GM18520 (cell line): ENCODE data around the gene EXOSC10.
"Not testable (repeated sequence)": the region's sequence is repeated elsewhere in the genome, so short reads cannot be mapped to it uniquely, and the experiment has no call there.

ENCODE experiments used
- ATAC-seq: cut with Tn5 transposase; IDR thresholded peaks from one replicate; pipeline ENCODE4 v1.9.1; 2021; ENCODE audit not compliant: unreplicated experiment

EXOSC10 gene

DNA sequence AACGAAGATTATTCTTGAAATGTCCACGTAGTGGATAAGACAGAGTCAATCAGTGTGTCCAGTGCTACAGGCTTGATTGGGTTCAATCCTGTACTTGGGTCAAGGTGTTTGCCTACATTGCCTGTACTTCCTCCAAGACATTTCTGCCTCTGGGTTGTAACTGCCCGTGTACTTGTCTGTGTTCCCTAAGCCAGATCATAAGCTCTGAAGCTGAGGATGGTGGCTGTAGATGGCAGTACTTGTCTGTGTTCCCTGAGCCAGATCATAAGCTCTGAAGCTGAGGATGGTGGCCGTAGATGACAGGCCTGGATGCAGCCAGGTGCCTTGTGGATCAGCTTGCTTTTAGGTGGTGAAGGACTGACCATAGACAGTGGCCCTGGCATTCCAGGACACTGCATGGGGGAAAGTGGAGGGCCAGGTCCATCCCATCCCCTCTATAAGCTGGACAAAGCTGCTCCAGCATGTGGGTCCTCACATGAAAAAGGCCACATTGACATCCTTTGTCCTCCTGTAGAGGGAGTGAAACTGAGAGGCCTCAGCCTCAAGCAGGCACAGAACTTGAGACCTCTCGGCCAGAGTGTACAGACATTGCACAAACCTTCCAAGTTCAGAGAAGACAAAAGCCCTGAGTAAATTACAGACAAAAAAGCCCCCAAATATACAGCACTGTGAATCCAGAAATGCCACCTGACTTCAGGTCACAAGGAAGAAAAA, 37.9 kb downstream of the EXOSC10 start:
- ATAC-seq: no peak

DNA sequence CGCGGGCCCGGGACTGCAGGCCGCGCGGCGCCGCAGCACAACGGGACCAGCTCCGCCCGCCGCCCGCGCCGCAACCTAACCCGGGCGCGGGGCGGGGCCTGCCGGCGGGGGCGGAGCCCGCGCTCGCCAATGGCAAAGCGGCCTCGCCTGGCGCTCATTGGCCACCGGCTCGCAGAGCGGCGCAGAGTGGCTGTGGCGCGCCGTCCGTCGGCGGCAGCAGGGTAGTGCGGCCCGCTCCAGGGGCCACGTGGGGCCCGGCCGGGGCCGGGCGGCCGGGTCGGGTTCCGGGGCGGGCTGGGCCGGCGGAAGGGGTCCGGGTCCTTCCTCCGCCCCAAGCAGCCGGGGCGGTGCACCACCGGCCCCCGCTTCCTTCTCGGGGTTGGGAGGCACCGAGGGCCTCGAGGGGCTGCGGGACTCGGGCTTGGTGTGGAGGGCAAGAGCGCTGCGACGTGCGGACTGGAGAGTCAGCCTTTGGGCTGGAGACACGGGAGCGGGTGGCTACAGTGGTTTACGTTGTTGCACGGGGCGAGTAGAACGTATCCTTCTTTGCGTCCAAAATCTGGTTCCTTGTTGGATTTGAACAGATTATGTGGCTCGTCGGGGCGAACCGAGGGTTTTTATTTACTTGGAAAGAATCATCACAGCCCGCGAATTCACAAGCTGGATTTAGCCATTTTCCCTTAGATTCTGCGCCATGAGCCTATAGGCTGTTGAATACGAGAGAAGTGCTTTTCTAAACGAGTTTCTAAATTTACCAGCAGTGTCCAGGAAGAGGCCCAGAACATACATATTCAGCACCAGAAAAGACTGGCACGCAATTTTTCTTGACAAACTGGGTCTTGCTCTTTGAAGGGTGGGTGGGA, 39.5 kb downstream of the EXOSC10 start, which contains the start of gene SRM:
Gene SRM (minus strand): TSS at position 51 of the 863 bp plus-strand sequence. CDS start 75 bp downstream, outside the sequence.
- peak; percentile 93 for ATAC-seq

DNA sequence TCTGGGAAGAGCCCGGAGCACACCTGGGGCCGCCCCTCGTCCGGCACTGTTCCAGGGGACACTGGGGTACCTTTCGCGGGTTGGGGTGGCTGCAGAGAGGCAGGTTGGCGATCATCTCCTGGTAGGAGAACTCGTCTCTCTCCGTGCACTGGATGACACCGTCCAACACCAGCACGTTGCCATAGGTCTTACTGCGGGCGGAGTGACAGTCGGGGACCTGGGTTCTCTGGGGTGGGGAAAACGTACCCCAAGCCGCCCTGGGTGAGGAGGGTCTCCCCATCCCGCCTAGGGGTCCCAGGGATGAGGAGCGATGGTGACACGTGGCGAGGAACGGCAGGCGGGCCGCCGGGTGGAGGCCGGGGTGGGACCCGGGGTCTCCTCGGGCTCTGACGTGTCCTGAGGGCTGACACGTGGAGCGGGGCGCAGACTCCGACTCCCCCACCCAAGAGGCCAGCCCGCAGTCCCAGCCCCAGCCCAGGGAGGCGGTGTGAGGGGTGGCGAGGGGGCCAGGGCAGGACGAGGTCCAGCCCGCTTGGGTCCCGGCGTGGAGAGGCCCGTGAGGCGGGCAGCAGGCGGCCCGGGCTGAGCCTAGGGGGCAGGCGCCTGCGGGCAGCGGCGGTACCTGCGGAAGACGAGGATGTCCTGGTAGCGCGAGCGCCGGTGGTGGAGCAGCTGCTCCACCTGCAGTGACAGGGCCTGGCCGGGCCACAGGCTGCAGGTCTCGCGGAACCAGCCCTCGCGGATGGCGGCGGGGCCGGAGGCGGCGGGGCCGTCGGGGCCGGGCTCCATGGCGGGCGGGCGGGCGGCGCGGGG, 40.3 kb downstream of the EXOSC10 start:
- ATAC-seq: no peak

DNA sequence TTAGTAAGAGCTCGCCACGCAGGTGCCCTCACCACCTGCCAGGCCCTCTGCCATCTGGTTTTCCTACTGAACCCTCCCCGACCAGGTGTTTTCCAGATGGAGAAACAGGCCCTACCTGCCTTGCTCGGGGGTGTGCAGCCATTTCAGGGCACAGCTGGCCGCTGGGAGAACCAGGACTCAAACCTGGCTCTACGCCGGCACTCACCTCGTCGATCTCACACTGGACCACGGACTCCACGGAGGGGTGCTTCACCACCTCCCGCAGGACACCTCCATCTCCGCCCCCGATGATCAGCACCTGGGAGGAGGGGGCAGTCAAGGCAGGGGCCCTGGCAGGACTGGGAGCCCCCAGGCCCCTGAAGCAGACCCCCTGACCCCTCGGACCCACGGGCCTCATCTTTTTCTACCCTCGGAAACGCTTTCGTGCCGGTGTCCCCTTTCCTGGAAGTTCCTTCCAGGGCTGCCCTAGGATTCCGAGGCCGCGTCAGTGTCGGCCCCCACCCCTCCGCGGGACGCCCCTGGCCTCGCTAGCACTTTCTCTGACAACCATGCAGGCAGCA, 41.0 kb downstream of the EXOSC10 start:
- ATAC-seq: no peak

DNA sequence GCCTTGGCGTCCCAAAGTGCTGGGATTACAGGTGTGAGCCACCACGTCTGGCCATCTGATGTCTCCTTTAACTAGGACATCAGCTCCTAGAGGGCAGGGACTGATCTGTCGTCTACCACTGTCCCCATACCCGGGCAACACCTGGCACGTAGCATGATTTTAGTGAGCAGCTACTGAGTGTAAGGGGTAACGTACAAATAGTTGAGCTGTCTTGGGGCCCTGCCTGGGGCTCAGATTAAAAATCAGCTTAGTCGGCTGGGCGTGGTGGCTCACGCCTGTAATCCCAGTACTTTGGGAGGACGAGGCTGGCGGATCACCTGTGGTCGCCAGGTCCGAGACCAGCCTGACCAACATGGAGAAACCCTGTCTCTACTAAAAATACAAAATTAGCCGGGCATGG, 41.6 kb downstream of the EXOSC10 start:
- ATAC-seq: no peak

DNA sequence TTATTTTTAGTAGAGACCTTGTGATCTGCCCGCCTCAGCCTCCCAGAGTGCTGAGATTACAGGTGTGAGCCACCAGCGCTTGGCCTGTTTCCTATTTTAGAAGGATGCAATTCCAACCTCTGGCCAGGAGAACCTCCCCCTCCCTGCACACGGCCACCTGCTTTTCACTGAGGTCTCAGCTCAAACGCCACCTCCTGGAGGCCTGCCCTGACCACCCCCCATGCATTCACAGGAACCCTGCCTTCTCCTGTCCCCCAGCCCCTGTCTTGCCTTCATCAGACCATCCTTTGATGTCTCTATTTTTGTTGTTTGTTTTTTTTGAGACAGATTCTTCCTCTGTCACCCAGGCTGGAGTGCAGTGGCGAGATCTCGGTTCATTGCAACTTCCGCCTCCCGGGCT, 42.2 kb downstream of the EXOSC10 start:
- no peak for ATAC-seq

DNA sequence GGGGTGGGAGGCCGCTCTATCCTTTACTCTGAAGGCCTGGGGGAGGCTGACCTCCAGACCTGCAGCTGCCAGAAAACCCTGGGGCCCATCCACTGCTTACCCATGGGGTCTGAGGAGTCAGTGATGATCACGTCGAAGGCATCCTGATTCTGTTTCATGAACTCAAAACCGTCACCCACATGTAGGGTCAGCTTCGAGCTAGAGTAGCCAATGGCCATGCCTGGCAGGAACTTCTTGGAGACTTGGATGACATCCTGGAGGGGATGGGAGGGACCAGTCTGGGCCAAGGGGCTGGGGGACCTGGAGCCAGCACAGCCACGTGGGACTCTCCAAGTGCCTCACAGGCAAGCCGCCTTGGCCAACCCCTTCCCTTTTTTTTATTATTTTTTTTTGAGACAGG, 43.2 kb downstream of the EXOSC10 start:
- no peak for ATAC-seq

DNA sequence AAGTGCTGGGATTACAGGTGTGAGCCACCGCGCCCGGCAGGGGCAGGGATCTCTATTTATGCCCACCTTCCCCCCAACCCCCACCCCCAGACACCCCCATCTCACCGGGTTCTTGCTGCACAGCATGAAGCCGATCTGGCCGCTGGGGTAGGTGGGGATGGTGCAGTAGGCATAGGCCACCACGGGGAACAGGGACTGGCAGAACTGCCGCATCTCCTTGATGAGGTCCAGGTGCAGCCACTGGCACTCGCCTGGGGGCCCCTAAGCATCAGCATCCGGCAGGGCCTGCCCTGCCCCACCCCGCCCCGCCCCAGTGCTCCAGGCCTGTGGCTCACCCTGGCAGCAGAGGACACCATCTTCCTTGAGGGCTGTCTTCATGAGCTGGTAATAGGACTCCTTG, 44.0 kb downstream of the EXOSC10 start:
- ATAC-seq: no peak

DNA sequence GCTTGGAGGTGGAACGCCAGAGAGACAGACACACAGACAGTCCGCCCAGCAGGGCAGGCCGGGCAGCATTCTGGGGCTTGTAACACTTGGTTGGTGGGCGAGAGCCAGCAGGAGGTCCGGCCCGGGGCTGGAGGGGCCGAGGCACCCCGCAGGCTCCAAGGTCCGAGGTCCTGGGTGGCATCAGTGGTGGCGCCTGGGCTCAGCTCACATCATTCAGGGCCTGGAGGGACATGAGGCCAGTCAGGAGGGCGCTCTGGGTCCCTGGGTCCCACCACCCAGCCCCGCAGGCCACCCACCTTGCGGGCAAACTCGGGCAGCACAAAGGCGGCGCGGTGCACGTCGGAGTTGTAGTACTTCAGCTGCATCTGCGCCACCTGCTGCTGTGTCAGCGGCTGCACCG, 45.0 kb downstream of the EXOSC10 start:
- ATAC-seq: no peak

DNA sequence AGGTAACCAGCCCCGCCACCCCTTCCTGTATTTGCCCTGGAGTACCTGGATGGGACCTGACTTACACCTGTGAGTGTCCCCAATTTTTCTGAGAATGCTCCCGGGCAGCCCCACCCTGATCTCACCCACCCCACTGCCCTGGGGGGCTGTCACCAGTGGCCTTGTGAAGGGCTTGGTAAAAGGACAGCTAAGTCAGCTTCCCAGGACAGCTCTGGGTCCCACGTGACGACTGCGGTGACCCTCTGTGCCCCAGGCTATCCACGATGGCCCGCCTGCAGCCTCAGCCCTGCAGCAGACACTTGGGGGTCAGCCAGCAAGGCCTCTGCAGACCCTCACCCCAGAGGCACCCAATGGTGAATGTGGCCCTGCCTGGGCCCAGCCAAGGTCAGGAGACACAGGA, 45.5 kb downstream of the EXOSC10 start:
- no peak for ATAC-seq

DNA sequence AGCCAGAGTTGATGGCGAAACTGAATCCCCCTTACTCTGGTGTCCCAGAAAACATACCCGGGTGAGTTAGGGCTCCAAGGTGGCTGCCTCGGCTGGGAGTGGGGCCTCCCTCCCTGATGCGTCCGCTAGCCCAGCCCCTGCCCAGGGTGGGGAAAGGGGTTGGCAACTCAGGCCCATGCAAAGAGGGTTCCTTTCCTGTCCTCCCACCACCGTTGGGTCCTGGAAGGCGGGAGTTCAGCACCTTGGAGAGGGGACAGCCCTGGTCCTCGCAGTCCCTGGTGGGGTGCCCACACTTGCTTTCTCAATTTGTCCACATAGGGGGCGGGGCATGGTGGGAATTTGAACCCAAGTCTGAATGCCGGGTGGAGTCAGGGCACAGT, 45.9 kb downstream of the EXOSC10 start:
- ATAC-seq: no peak

DNA sequence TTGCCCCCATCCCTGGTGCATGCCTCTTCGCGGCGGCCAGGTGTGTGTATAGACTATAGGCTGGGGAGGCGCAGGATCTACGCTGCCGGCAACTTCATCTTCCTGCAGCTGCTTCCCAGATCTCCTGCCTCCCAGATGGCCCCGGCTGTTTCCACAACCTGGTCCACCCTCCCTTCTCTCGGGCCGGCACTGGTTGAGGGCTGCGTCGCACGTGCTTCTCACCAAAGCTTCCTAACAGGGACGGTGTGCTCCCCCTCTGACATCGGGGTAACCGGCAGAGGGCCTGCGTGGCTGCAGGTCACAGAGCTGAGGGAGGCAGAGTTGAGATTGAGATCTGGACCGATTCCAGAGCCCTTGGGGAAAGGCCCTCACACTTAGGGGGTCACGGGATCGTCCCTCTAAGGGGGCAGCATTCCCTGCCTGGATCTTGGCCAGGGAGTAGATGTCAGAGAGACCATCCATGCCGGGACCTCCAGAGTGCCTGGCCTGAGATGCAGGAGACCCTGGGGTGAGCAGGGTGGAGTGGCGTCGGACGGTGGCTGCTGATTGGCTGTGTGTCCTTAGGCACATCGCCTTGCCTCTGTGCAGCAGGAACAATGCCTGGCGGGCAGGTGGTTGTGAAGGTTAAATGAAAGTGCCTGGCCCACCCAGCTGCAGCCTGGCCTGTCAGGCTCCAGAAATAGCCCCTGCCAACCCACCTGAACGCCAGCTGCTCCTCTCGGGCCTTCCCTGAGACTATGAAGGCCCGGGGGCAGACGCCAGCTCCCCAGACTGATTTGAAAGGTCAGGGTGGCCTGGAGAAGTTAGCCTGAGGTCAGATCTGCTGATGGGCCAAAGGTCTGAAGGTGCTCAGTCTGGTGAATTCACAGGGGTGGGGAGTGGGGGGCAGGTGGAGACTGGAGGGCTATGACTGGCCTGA, 46.6 kb downstream of the EXOSC10 start:
- ATAC-seq: no peak

DNA sequence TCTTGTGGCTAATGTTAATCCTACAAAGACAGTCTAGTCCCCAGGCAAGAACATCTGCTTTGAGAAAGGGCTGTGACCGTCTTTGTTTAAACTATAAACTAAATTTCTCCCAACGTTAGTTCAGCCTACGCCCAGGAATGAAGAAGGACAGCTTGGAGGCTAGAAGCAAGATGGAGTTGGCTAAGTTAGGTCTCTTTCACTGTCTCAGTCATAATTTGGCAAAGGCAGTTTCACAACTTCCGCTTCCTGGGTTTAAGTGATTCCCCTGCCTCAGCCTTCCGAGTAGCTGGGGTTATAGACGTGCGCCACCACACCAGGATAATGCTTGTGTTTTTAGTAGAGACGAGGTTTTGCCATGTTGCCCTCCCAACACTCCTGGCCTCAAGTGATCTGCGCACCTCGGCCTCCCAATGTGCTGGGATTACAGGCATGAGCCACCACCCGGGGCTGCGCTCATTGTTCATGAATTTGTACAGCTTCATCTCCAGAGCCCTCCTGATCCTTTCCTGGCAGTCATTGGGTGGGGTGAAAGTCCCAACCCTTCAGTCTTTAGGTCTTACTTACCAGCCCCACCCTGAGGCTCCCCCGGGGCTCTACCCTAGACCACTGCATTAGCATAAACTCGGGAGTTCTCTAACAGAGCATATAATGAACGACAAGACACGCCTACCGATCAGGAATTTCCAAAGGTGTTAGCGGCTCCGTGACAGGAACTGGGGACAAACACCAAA, 47.7 kb downstream of the EXOSC10 start:
- no peak for ATAC-seq

DNA sequence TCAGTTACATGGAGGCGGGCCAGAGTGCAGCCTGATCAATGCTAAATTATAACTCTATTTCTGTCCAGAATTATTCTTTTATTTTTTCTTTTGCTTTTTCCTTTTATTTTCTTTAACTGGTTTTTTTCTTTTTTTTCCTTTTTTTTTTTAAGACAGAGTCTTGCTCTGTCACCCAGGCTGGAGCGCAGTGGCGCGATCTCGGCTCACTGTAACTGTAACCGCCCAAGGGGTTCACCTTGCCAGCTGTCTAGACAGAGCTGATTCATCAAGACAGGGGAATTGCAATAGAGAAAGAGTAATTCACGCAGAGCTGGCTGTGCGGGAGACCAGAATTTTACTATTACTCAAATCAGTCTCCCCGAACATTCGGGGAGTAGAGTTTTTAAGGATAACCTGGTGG, 48.5 kb downstream of the EXOSC10 start:
- not testable (repeated sequence) for ATAC-seq

DNA sequence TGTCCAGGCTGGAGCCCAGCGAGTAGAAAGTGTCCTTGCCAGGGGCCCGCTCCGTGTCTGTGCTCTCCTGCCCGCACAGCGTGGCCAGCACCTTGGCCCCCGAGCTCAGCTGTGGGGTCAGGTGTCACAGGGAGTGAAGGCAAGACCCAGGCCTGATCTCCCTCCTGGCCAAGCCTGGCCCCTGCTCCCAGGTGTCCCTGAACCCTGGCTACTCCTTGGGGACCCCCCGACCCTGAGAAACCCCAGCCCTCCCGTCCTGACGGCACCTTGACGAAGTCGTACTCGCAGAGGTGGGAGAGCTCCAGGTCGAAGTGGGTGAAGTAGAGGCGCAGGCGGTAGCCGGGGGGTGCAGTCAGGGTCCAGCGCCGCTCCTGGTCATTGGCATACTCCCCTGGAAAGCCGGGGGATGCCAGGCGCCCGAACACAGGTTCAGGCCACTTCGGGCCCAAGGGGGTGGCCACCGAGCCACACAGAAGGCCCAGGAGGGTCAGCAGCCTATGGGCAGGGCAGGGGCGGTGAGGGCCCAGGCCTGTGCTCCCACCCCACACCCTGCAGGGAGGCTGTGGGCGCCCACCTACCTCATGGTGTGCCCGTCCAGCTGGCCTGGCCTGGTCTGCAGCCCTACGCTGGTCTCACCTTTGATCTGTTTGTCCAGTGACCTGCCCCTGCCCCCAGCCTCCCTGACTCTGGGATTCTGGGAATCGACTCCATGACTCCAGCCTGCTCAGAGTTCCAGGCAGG, 52.9 kb downstream of the EXOSC10 start, which contains the start of gene MASP2:
Gene MASP2 (minus strand): TSS at position 615 of the 741 bp plus-strand sequence. CDS start 32 bp downstream, at position 583.
- ATAC-seq: no peak

DNA sequence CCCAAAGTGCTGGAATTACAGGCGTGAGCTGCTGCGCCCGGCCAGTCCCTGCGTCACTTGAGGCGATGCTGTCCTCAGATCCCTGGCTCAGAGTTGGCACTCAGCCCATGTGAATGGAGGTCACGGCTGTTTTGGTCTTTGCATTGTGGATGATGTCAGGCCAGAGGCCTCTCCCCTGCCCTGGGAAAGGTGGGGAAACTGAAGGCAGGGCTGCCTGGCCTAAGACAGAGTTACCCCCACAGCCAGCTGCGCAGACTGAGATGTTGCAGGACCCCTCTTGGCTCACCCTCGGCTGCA, 53.5 kb downstream of the EXOSC10 start:
- no peak for ATAC-seq

DNA sequence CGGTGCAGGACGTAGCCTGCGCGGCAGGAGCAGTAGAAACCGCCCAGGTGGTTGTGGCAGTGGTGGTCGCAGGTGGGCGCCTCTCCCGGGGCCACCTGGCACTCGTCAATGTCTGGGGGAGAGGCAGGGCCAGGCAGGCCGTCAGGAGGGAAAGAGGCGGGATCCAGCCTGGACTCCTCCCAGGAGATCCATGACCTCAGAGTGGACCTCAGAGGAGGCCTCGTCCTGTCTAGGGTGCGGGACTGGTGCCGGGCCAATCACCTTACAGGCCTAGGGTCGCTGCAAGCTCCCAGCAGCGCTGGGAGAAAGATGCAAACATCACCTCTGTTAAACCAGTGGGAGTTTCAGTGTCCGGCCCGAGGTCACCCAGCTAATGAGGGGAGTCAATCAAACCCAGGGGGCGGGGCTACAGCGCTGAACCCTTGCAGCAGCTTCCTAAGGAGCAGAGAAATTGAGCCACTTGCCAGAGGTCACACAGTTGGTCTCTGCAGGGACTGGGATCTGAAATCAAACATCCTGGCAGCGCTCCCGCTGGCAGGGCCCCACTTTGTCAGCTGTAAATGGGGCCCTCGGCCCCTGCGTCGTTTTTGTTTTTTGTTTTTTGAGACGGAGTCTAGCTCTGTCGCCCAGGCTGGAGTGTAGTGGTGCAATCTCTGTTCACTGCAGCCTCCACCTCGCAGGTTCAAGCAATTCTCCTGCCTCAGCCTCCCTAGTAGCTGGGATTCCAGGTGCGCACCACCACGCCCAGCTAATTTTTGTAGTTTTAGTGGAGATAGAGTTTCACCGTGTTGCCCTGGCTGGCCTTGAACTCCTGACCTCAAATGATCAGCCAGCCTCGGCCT, 54.0 kb downstream of the EXOSC10 start:
- ATAC-seq: no peak

DNA sequence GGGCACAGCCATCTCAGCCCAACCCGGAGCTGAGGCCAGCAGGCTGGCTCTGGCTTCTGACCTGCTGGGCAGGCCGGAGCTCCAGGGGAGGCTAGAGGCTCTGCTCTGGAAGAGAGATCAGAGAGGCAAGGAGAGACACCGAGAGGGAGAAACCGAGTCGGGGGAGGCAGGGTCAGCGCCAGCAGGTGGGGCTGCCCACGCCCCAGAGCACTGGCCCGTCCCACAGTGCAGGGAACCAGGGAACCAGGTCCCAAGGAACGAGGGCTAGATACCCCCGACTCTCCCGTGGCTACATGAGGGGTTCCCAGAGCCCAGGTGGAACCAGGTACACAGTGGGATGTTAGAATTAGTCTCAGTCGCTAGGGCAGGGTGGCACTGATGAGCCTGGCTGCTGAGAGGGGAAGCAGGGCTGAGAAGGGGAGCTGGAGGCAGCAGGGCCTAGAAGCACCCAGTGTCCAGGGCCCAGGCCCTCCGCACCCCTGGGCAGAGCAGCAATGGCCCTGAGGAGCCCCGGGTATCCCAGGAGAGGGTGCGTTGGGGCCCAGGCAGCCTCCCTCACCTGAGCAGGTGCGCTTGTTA, 54.7 kb downstream of the EXOSC10 start:
- ATAC-seq: no peak
